Stimulated activated CD4-positive, alpha-beta T cell treated with anti-CD3 and anti-CD28 coated beads, Interleukin-12 subunit alpha, Interleukin-12 subunit beta, amount 100 ng/mL, for 48 hours (primary cell): Measurements from ENCODE around the gene TOX4.
"Not testable (repeated sequence)": the region's sequence is repeated elsewhere in the genome, so short reads cannot be mapped to it uniquely, and the experiment has no call there.

Experiments used
- DNase-seq, 3 donors: peaks; one replicate each; pipeline ENCODE4 v3.0.0-alpha.2; 2020; ENCODE audit warnings: low read depth in 2 of 3, low spot score in 1 of 3

TOX4 gene

DNA sequence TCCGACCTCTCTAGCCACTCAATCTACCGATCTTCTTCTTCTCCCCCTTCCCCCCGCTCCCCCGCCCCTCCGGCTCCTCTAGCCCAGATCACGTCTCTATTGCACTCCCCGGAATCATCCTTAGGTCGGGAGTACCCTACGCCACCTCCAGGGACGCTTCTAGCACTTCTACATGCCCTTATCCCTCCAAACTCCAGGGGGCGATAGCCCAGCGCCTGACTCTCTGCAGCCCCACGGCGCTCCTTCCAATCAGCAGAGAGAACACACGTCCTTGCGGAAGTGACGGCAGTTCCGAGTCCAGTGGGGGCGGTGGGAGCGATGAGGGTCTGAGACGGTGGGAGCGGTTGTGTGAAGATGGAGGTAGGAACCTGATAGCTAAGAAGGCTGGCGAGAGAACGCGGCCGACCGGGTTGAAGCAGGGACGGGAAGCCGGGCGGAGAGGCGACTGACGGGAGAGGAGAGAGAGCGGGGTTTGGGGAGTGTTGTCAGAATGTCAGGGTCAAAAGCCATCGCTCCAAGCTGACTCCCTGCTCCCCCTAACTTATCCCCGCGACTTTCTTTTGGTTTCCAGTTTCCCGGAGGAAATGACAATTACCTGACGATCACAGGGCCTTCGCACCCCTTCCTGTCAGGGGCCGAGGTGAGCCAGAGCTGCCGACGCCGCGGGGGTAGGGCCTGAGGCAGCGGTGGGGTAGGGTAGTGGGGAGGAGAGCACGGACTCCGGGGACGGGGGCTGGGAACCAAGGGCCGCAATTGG lies at the start of gene TOX4, which contains the start of gene RAB2B:
Gene TOX4, plus strand, starts transcription at position 271 of the 757 bp plus-strand sequence. Its CDS starts 84 bp downstream, at position 355.
Gene RAB2B, minus strand, starts transcription at position 35 of the 757 bp plus-strand sequence. CDS start 87 bp downstream, outside the sequence.
- peak; percentile 90 to 93 (median 92) for DNase-seq

DNA sequence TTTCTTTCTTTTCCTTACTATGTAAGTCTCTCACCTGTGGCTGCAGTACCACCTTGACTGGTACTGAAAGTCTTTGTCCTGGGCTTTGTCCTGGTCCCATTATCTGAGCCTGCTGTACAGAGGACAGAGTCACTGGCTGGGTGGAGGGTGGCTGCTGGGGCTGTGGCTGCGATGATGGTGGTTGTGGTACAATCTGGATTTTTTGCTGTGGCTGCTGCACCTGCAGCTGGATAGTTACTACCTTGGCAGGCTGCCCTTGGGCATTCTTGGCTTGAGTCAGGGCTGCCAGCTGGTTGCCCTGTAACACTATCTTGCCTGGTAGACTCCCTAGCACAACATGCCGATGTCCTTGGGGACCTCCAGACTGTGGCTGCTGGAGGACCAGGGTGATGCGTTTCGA lies 48.1 kb upstream of the TOX4 start:
- DNase-seq, result no peak

DNA sequence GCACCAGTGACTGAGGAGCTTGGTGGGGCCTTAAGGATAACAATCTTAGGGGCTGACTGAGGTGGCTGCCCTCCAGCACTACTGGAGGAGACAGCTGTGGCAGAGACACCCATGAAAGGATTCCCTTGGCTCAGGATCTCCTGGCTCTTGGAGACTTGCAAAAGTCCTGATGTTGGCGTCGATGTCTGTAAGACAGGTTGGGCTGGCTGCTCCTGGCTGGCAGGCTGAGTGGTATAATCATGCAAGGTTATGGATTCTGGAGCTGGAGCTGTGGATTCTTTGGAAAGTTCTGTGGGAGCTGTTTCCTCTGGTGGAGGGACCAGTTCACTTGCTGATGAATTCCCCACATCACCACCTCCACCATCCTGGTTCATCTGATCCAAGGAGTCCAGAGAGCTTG lies 45.9 kb upstream of the TOX4 start:
- DNase-seq, result no peak

DNA sequence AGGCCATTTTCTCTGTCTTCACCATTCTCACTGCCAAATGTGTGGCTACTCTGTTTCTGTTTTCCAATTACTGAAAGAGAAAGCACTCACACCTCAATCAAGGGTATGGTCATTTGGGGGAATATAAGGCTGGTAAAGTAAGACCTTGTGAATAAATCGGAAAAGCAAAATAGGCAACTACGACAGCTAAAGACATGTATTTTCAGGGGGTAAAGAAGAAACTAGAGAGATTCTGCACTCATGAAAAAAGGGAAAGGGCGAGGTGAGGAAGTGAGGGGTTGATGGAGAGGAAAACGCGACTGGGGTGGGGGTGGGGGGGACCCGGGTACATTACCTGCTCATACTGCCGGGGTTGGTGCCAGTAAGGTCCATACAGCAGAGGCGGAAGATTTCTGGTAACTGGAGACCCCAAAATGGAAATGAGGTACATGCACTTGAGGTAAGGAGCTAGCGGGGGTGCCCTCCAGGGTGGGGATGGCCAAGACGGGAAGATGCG lies 40.4 kb upstream of the TOX4 start:
- DNase-seq, result no peak

DNA sequence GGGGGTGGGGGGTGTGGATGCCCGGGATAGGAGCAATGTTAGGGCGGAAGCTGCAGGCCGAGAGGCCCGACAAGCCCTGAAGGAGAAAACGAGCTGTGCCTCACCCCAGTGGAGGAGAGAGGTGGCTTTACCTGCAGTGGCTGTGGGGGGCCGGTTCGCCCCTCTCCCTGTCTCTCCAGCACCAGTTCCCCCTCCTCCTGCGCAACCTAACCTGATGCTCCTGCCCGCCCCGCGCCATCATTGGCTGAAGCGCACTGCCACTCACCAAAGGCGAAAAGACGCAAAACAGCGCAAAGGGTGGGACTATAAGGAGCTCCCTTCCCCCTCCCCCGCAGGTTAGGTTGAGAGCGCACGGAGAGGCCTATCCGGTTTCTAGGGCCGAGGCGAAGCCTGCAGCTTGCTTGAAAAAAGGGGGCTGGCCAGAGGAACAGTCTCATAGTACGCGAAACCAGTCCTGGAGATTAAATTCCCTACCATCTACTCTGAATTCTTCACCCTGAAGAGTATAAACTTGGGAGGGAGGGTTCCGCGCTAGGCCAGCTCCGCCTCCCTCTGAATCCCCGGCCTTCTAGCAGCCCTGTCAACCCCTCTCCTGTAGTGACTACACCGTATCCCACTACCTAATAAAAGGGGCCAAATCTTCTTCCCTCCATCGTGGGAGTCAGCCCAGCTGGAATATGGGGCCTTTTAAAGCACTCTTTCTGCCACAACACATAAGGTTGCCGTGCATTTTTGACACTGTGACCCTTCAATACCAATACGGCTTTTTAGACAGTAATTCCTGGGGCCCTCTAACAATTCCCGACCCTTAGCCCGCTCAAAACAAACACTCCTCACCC lies 39.7 kb upstream of the TOX4 start:
- DNase-seq, result peak; percentile 96 to 99 (median 98)

DNA sequence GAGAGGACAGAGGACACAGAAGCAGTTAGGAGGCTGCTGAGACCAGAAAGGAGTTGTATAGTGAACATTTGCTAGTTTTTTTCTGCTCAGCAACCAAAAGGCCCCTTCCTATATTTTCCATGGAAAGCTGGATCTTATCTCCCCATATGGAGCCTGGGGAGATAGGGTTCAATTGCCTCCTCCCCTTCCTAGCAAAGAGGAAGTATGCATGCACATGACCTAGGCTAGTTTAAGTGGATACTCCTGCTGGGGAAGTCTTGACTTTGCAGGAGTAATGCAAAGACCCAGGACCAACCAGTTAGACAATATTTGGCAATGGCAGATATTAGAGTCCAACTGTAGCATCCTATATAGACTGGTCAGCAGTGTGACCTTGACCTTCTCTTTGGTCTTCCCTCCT lies 36.1 kb upstream of the TOX4 start:
- DNase-seq, result no peak

DNA sequence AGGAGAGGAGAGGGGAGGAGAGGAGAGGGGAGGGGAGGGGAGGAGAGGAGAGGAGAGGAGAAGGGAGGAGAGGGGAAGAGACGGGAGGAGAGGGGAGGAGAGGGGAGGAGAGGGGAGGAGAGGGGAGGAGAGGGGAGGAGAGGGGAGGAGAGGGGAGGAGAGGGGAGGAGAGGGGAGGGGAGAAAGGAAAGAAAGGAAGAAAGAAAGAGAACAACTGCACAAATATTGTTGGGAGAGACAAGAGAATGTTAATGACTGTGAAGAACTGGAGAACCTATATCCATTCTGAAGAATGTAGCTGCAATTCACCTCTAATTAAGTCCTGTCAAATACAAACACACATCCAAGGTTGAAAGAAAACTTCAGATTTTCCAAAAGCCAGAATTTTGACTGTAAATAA lies 34.3 kb upstream of the TOX4 start:
- not testable (repeated sequence) for DNase-seq

DNA sequence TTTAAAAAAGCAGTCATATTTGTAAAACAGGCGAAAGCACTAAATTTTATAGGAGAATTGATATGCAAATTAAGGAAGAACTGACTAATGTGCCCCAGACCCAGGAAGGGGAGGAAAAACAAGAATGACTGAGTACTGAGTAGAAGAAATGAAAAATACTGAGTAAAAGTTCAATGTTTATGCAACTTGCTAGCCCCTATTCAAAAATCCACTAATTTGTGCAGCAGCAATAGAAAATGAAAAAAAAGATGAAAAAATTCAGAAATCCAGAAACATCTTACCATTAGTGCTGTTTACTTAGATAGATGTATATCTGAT lies 27.1 kb upstream of the TOX4 start:
- no peak for DNase-seq

DNA sequence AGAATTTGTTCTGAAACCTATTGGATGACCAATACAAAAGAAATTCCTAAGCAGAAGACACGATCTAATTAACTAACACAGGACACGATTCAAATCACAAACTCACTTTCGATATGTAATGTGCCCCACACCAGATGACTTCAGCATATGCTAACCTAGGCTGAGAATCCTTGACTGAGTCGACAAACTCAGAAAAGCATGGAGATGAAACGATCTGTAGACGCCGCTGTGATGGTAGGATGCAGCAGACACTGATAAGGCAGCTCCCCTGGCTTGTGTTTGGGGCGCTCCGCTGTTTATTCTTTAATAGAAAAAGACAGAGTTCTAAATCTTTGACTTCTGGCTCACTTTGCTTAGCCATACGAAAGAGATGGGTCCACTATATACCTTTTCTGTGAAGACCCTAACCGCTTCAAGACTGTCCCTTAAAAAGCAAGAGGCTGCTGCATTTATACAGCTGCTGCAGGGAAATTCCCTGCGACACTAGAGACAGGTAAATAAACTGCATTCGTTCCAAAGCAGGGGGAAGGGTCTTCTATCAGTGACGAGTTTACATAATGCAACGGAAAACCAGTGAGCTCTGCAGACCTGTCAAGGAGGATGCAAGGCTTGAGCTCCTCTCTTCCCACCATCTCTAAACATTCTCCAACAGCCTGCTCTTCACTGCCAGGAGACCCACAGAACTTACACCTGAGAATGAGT lies 22.0 kb upstream of the TOX4 start:
- no peak for DNase-seq

DNA sequence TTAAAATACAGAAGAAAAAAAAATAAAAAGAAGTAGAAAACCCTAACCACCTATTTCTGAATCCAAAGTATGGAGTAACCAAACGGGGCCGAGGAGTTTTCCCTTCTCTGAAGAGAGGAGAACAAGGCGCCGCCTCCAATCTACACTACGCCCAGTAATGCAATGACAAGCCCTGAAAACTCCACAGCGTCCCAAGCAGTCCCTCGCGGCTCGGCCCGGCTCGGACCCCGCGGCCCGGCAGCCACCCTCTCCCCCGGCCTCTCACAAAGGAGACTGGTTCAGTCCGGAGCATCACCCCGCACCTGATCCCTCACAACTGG lies 21.4 kb upstream of the TOX4 start:
- no peak for DNase-seq

DNA sequence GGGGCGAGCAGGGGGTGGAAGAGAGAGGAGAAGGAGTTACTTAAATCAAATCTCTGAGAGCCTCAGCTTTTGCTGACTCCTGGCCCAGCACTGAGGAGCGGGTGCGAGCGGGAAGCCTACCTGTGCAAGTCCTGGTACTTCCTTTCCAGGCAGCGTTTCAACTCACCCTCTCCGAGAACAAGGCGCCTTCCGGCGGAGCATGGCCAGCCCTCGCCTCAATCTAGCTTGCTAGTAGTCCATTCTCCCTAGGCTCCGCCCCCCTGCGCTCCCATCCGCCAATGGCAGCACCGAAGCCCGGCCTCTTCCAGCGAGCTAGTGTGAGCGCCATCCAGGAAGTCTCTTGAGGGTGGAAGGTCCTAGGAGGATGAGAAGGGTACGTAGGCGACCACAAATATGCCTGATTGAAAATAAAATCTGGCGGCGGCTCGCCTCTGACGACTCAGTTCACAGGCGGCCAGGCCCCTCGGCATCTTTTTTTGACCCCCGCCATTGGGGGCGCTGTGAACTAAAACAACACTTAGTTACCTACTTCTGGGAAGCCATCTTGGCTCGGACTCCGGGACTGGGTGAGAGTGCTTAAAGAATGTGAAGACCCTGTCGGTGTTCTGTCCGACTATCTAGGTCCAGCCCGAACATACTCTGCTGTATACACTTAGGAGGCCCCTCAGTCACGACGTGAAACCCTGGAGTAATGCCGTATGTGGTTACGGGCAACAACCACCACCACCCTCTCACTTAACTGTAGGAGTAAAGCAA lies 20.9 kb upstream of the TOX4 start, which contains the start of gene CHD8:
Gene CHD8, minus strand, starts transcription at position 212 of the 756 bp plus-strand sequence. CDS start 24,480 bp downstream, outside the sequence.
- peak; percentile 97 to 100 (median 98) for DNase-seq

DNA sequence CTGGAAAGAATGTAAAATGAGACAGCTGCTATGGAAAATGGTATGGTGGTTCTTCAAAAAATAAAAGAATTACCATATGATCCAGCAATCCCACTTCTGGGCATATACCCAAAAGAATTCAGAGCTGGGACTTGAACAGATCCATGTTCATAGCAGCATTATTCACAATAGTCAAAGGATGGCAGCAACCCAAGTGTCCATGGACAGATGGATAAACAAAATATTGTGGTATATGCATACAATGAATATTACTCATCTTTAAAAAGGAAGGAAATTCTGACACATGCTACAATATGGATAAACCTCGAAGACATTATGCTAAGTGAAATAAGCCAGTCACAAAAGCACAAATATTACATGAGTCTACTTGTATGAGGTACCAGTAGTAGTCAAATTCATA lies 9.4 kb upstream of the TOX4 start:
- no peak for DNase-seq

DNA sequence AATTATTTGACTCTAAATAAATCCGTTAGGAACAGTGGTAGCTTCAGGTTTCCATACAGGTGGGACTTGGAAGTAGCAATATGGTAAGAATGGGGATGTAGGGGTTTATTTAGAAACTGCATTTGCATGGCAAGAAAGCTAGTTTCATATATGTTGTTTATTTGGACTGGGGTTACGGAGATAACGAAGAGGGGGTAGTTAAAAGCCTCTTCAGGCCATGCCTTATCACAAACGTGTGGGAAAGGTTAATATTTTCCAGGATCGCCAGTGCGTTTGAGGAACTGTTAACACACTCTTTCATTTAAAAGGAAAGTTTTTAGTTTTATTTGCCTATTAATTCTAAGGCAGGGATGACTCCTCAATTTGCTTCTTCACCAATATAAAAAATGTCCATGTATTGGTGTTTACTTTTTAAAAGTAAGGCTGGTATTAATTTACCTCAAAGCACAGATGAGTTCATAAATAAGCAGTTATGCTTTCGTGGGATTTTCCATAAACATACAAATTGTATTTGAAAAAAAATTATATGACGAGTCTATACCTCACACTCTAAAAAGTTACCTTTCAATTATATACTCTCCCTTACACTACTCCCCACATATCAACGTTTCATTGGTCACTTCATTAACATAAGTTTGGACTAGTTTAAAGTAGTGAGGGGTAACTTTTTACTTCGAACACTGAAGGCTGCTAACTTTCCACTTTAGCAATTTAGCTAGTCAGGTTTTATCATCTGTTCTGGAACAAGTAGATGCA lies 1.1 kb upstream of the TOX4 start:
- DNase-seq, result no peak

DNA sequence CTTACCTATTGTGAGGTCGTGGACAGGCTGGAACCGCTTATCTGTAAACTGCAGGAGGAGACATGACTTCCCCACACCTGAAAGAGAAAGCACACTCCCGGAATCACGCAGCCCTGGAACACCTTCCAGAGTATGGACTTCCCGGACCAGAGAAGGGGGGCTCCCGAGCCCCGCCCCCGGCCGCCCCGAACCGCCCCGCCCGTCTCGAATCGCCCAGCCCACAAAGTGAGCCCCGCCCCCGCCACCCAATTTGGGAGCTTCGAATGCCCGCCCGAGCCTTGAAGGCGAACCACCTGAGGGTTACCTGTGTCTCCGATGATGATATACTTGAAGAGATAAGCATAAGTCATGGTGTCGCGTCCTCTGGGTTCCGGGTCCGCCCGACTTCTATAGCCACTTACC lies 471 bp upstream of the TOX4 start:
- DNase-seq, result peak in 2 of 3 donors; percentile 74 to 80

DNA sequence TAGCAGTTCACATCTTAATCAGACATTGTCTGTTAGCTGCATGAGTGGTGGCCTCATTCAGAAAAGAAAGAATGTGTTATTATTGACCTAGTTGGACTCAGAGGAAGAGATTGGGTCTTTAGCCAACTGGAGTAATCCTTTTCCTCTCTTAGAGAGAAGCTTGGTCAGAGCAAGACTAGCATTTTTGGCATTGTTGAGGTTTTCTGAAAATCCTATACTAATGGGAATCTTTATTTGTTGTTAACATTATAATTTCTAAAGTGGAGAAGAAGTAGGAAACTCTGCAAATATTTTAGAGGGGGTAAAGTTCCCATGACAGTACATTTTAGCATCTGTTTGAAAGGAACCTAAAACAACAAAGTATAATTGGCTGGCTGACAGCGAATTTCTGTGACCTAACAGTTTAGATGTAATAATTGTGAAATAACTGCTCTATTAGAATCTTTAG lies 9.7 kb downstream of the TOX4 start:
- DNase-seq, result no peak

DNA sequence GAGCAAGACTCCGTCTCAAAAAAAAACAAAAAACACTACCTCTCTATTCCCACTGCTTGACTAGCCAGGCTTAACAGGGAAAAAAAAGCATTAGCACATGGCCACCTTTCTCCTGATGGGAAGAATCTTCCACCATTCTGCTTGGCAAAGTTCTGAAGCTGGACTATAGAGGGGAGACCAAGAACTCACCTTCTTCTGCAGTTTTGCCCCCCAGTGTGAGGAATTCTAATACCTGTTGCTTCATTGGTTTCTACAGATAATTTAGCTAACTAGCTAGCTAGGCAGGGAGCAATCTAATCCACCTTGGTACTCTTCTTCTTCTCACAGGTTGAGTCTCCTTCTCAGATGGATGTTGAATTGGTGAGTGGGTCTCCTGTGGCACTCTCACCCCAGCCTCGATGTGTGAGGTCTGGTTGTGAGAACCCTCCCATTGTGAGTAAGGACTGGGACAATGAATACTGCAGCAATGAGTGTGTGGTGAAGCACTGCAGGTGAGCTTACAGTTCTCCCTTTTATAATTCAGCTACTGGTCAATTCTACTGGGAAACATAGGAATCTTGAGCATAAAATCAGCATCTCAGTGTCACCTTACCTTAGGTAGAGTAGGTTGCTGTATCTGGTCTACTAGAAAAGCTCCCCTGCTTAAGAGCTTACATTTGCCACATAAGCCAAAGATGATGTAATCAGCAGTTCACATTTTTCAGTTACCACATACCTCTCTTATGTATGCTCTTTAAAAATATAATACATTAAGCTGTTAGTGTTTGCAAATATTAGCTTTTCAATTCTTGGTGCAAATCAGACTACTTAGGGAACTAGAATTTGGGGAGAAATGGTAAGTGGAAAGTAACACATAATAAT lies 18.1 kb downstream of the TOX4 start:
- DNase-seq, result no peak

DNA sequence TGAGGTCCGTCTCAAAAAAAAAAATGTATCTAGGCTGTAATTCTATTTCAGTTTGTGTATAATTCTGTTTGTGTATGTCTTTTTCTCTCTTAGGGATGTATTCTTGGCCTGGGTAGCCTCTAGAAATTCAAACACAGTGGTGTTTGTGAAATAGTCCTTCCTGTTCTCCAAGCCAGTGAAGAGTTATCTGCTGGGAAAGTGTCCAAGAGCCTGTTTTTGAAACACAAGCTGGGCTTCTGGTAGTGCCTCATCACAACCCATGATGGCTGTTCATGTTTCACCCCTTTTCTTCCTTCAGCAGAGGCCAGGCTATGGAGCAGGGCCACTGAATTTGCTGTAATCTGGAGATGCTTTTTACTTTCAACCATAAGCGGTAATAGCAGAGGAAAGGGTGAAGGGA lies 19.5 kb downstream of the TOX4 start:
- no peak for DNase-seq

DNA sequence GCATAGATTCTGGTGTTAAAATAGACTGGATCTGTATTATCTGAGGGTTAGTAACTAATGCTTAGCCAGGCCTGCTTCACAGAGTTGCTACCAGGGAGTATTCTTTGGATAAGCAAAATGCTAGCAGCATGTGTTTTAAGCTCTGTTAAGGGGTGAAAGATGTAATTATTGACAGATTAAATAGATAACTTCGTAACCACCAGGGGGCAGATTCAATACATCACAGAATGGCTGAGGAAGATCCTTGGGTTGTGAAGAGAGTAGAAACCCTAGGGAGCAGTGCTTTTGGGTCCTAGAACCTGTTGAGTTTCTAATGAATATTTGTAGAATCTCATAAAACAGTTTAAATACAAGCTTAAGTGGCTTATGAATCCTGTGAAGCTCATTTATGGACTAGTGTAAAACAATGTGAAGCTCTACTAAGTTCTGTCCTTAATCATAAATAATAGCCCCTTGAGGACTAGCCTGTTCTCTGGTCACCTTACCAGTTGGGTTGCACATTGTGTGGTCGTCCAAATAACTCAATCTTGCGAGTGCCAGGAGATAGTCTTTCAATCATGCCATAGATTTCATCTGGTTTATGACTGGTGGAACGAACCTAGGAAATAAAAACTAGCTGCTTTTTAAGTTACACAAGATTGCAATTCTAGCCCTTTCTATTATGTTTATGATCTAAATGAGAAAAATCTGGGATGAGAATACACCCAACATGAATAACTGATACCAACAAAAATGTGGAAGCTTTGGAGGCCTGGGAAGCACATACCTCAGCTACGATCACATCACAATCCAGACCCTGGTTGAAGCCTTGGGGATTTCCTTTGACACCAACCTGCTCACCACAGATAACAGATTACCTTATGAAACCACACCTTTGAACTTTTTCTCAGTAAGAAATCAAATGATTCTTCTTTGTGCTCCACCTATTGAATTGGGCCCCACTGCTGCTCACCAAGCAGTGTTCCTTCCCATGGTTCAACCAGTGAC lies 21.8 kb downstream of the TOX4 start:
- DNase-seq, result peak in 1 of 3 donors; percentile 22
